Ishikawa (cell line): ENCODE measurements around the gene R3HDM2.

Source experiments
- CEBPB ChIP-seq: IDR thresholded peaks from 2 replicates; pipeline ENCODE4 v1.6.1; 2012
- EGR1 ChIP-seq: IDR thresholded peaks from 2 replicates; pipeline ENCODE4 v1.6.1; 2012
- EP300 ChIP-seq: IDR thresholded peaks from 2 replicates; pipeline ENCODE4 v1.6.1; 2012; ENCODE audit warnings: borderline replicate concordance
- FOXM1 ChIP-seq: IDR thresholded peaks from 2 replicates; pipeline ENCODE4 v1.6.1; 2012; ENCODE audit warnings: low read depth, borderline replicate concordance
- TAF1 ChIP-seq: IDR thresholded peaks from 2 replicates; pipeline ENCODE4 v1.6.1; 2012; ENCODE audit warnings: low read depth, mild to moderate bottlenecking
- TCF12 ChIP-seq: IDR thresholded peaks from 2 replicates; pipeline ENCODE4 v1.6.1; 2012; ENCODE audit warnings: low read depth
- TEAD4 ChIP-seq: IDR thresholded peaks from 2 replicates; pipeline ENCODE4 v1.6.1; 2012
- TF ChIP-seq, protein P1 (sequence below): IDR thresholded peaks from 2 replicates; pipeline ENCODE4 v1.6.1; 2012; ENCODE audit warnings: low read depth, mild to moderate bottlenecking
- TF ChIP-seq, protein P2 (sequence below): IDR thresholded peaks from 2 replicates; pipeline ENCODE4 v1.6.1; 2012

DNA sequence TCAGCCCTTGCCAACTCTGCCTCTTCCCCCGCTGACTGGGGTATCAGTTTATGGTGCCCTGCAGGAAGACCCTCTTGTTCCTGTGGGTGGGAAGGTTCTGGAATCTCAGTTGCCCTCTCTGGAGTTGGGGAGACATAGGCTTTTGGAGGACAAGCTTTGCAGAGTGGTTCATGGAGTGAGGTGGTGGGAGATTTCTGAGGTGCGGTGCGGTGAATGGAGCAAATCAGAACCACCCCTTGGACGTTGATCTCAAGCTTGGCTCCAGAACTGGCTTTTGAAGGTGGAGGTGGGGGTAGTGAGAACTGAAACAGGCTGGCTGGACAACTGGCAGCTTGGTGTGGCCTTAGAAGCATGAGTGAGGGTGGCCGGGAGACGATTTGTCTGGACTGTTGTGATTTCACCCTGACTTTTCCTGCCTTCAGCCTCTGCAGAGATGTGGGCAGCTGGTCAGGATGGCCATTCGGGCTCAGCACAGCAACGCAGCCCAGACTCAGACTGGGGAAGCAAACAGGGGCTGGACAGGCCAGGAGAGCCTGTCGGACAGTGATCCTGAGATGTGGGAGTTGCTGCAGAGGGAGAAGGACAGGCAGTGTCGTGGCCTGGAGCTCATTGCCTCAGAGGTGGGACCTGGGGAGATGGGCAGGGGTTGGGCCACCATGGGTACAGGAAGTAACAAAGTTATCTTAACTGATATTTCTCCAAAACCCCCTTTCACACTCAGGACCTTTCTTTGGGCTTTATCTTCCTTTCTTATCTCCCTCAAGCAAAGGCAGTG lies 200.3 kb downstream of the R3HDM2 start:
- TF ChIP-seq, protein P1, sequence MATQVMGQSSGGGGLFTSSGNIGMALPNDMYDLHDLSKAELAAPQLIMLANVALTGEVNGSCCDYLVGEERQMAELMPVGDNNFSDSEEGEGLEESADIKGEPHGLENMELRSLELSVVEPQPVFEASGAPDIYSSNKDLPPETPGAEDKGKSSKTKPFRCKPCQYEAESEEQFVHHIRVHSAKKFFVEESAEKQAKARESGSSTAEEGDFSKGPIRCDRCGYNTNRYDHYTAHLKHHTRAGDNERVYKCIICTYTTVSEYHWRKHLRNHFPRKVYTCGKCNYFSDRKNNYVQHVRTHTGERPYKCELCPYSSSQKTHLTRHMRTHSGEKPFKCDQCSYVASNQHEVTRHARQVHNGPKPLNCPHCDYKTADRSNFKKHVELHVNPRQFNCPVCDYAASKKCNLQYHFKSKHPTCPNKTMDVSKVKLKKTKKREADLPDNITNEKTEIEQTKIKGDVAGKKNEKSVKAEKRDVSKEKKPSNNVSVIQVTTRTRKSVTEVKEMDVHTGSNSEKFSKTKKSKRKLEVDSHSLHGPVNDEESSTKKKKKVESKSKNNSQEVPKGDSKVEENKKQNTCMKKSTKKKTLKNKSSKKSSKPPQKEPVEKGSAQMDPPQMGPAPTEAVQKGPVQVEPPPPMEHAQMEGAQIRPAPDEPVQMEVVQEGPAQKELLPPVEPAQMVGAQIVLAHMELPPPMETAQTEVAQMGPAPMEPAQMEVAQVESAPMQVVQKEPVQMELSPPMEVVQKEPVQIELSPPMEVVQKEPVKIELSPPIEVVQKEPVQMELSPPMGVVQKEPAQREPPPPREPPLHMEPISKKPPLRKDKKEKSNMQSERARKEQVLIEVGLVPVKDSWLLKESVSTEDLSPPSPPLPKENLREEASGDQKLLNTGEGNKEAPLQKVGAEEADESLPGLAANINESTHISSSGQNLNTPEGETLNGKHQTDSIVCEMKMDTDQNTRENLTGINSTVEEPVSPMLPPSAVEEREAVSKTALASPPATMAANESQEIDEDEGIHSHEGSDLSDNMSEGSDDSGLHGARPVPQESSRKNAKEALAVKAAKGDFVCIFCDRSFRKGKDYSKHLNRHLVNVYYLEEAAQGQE = no peak
- no peak for TF ChIP-seq CEBPB
- no peak for TF ChIP-seq TAF1
- TF ChIP-seq EP300 = no peak
- TF ChIP-seq TCF12 = no peak
- no peak for TF ChIP-seq TEAD4
- TF ChIP-seq FOXM1 = no peak
- TF ChIP-seq EGR1 = no peak
- TF ChIP-seq, protein P2, sequence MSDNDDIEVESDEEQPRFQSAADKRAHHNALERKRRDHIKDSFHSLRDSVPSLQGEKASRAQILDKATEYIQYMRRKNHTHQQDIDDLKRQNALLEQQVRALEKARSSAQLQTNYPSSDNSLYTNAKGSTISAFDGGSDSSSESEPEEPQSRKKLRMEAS = no peak
